Measurements from ENCODE around the gene ENTPD1.

DNA sequence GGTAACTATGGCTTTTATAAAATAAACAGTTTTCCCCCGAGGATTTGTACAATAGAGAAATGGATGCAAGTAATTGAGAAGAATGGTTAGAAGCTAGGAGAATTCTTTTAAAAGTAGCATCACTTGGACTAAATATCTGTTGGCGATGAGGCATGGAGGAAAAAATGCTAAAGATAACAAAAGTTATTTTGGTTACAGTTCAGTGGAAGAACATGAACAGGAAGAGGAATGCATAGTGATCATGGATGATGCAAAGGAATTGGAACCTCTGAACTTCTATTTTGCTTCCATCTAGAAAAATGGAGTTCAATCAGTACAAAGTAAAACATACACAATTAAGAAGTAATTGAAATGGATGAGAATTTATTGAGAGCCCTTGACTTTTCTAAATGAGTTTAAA, 32.9 kb downstream of the ENTPD1 start:
- TF ChIP-seq, protein P1, sequence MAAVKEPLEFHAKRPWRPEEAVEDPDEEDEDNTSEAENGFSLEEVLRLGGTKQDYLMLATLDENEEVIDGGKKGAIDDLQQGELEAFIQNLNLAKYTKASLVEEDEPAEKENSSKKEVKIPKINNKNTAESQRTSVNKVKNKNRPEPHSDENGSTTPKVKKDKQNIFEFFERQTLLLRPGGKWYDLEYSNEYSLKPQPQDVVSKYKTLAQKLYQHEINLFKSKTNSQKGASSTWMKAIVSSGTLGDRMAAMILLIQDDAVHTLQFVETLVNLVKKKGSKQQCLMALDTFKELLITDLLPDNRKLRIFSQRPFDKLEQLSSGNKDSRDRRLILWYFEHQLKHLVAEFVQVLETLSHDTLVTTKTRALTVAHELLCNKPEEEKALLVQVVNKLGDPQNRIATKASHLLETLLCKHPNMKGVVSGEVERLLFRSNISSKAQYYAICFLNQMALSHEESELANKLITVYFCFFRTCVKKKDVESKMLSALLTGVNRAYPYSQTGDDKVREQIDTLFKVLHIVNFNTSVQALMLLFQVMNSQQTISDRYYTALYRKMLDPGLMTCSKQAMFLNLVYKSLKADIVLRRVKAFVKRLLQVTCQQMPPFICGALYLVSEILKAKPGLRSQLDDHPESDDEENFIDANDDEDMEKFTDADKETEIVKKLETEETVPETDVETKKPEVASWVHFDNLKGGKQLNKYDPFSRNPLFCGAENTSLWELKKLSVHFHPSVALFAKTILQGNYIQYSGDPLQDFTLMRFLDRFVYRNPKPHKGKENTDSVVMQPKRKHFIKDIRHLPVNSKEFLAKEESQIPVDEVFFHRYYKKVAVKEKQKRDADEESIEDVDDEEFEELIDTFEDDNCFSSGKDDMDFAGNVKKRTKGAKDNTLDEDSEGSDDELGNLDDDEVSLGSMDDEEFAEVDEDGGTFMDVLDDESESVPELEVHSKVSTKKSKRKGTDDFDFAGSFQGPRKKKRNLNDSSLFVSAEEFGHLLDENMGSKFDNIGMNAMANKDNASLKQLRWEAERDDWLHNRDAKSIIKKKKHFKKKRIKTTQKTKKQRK (IDR thresholded peaks at IDR 0.05; ENCODE audit: borderline replicate concordance, low read depth, low read length) = no peak
- TF ChIP-seq, protein P2, sequence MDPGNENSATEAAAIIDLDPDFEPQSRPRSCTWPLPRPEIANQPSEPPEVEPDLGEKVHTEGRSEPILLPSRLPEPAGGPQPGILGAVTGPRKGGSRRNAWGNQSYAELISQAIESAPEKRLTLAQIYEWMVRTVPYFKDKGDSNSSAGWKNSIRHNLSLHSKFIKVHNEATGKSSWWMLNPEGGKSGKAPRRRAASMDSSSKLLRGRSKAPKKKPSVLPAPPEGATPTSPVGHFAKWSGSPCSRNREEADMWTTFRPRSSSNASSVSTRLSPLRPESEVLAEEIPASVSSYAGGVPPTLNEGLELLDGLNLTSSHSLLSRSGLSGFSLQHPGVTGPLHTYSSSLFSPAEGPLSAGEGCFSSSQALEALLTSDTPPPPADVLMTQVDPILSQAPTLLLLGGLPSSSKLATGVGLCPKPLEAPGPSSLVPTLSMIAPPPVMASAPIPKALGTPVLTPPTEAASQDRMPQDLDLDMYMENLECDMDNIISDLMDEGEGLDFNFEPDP (CRISPR knock-in tag; IDR thresholded peaks at IDR 0.05) = no peak
- TF ChIP-seq DNMT1 (IDR thresholded peaks at IDR 0.05) = no peak
- no peak for TF ChIP-seq DPF2 (IDR thresholded peaks at IDR 0.05)
- TF ChIP-seq, protein P3, sequence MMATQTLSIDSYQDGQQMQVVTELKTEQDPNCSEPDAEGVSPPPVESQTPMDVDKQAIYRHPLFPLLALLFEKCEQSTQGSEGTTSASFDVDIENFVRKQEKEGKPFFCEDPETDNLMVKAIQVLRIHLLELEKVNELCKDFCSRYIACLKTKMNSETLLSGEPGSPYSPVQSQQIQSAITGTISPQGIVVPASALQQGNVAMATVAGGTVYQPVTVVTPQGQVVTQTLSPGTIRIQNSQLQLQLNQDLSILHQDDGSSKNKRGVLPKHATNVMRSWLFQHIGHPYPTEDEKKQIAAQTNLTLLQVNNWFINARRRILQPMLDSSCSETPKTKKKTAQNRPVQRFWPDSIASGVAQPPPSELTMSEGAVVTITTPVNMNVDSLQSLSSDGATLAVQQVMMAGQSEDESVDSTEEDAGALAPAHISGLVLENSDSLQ (IDR thresholded peaks at IDR 0.05) = no peak
- TF ChIP-seq KDM2B (CRISPR knock-in tag; IDR thresholded peaks at IDR 0.05) = no peak
- TF ChIP-seq, protein P4, sequence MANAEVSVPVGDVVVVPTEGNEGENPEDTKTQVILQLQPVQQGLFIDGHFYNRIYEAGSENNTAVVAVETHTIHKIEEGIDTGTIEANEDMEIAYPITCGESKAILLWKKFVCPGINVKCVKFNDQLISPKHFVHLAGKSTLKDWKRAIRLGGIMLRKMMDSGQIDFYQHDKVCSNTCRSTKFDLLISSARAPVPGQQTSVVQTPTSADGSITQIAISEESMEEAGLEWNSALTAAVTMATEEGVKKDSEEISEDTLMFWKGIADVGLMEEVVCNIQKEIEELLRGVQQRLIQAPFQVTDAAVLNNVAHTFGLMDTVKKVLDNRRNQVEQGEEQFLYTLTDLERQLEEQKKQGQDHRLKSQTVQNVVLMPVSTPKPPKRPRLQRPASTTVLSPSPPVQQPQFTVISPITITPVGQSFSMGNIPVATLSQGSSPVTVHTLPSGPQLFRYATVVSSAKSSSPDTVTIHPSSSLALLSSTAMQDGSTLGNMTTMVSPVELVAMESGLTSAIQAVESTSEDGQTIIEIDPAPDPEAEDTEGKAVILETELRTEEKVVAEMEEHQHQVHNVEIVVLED (CRISPR knock-in tag; IDR thresholded peaks at IDR 0.05) = no peak
- no peak for TF ChIP-seq ZNF232 (CRISPR knock-in tag; IDR thresholded peaks at IDR 0.05)
- TF ChIP-seq YBX1 (IDR thresholded peaks at IDR 0.05) = no peak
- no peak for TF ChIP-seq ZBTB8A (IDR thresholded peaks at IDR 0.05; ENCODE audit: partially characterized antibody)
- no peak for TF ChIP-seq MAFK (IDR thresholded peaks at IDR 0.05; ENCODE audit: low read length)
- no peak for TF ChIP-seq SIN3A (IDR thresholded peaks at IDR 0.05; ENCODE audit: borderline replicate concordance in 2 of 2, control insufficient read depth in 1 of 2, low read depth in 2 of 2, low read length in 2 of 2)
- TF ChIP-seq FOXM1 (IDR thresholded peaks at IDR 0.05; ENCODE audit: low read depth) = no peak
- no peak for TF ChIP-seq FOXM1 (CRISPR knock-in tag; IDR thresholded peaks at IDR 0.05; ENCODE audit: low read depth)

Measured in K562 (cell line).